Caco-2 (cell line): ENCODE data around the gene FBXL20. TPM values are rescaled to one million over a fixed set of nuclear protein-coding genes. Genes with fewer than 3 reads are reported as not detected.

ENCODE experiments used
- BruUV-seq: library from RNA; stranded (reverse); fragments of 400-500 nt; replicated peaks from 2 replicates; lab custom pipeline; 2021; lab: Mats Ljungman, UMichigan
- CTCF ChIA-PET: fragments of 300-600 bp; sonication (Branson Sonifier 250); formaldehyde crosslinking; loops from one replicate; lab custom pipeline; 2022; ENCODE audit warnings: antibody characterized with exemption; lab: Charles Lee
- POLR2A ChIA-PET: fragments of 300-600 bp; sonication (Branson Sonifier 250); formaldehyde crosslinking; loops from one replicate; lab custom pipeline; 2022; ENCODE audit warnings: antibody characterized with exemption; lab: Charles Lee
- DNase-seq, 2 experiments: peaks; one replicate each; pipeline versions ENCODE4 v3.0.0 to v3.0.0-alpha.2; 2020 to 2022
- H3K27me3 ChIP-seq: replicated peaks from 2 replicates; pipeline ENCODE4 v1.6.0; 2011; ENCODE audit warnings: low read length; ENCODE audit not compliant: control insufficient read depth, insufficient read depth
- H3K36me3 ChIP-seq: 2 replicates; pipeline ENCODE4 v1.5.1; 2011; ENCODE audit warnings: low read length; ENCODE audit not compliant: control insufficient read depth, insufficient read depth
- H3K4me1 ChIP-seq: fragments of 250-450 bp; sonication (Bioruptor Pico); 2 replicates; pipeline ENCODE4 v1.5.1; 2020; ENCODE audit warnings: mild to moderate bottlenecking
- H3K4me3 ChIP-seq: 2 replicates; pipeline ENCODE4 v1.5.1; 2011; ENCODE audit warnings: low read depth, mild to moderate bottlenecking, control low read depth, low read length
- H3K9me3 ChIP-seq: fragments of 250-450 bp; sonication (Bioruptor Pico); 2 replicates; pipeline ENCODE4 v1.5.1; 2020; ENCODE audit warnings: mild to moderate bottlenecking, moderate library complexity
- H3K27ac Mint-ChIP-seq: one replicate; pipeline ENCODE4 v1.8.0; 2022; ENCODE audit warnings: mixed read lengths; ENCODE audit not compliant: unreplicated experiment
- H3K27me3 Mint-ChIP-seq: one replicate; pipeline ENCODE4 v1.8.0; 2022; ENCODE audit warnings: mixed read lengths; ENCODE audit not compliant: insufficient read depth, unreplicated experiment
- H3K36me3 Mint-ChIP-seq: one replicate; pipeline ENCODE4 v1.8.0; 2022; ENCODE audit warnings: mild to moderate bottlenecking, mixed read lengths; ENCODE audit not compliant: insufficient read depth, unreplicated experiment
- H3K4me1 Mint-ChIP-seq: one replicate; pipeline ENCODE4 v1.8.0; 2022; ENCODE audit warnings: low read depth, mixed read lengths; ENCODE audit not compliant: unreplicated experiment
- H3K4me3 Mint-ChIP-seq: one replicate; pipeline ENCODE4 v1.8.0; 2022; ENCODE audit warnings: mild to moderate bottlenecking, moderate library complexity, mixed read lengths; ENCODE audit not compliant: unreplicated experiment
- H3K9me3 Mint-ChIP-seq: one replicate; pipeline ENCODE4 v1.8.0; 2022; ENCODE audit warnings: mixed read lengths; ENCODE audit not compliant: unreplicated experiment
- CTCF ChIP-seq, 2 experiments: fragments of 200-600 bp in 1 of 2; IDR thresholded peaks; 1 replicate in 1 of 2; 2 replicates in 1 of 2; pipeline versions ENCODE4 v1.5.1 to v1.8.0; 2011 to 2022; ENCODE audit warnings: antibody characterized with exemption in 1 of 2, control low read depth in 1 of 2, inconsistent platforms in 1 of 2, low read depth in 1 of 2, low read length in 1 of 2, mild to moderate bottlenecking in 1 of 2, moderate library complexity in 1 of 2; ENCODE audit not compliant: insufficient read depth in 1 of 2, severe bottlenecking in 1 of 2, unreplicated experiment in 1 of 2
- intact Hi-C: fragments of 100-400 bp; cut with micrococcal nuclease; formaldehyde crosslinking; loops from one replicate; pipeline ENCODE4 v1.10.0; 2022; ENCODE audit not compliant: unreplicated experiment
- total RNA-seq: library from RNA; stranded (reverse); gene quantifications from 2 replicates; pipeline ENCODE4 v1.2.3, GENCODE V29; 2022

The FBXL20 gene
- total RNA-seq, 1 experiment from 2014 or later = 12.6 TPM

GRCh38 chr17:39205112-39205526 is 196.3 kb downstream of the FBXL20 start:
- POLR2A ChIA-PET = no interaction called here

GRCh38 chr17:39204245-39204644 is 197.2 kb downstream of the FBXL20 start:
- Mint-ChIP-seq H3K4me1 (peaks cover 6% of the 10 kb centered on the region), H3K27ac (peak overlapping the region; percentile 4), H3K9me3 (no peaks in the 10 kb centered on the region), H3K4me3 (no peak overlapping the region), H3K36me3 (peaks cover 63% of the 10 kb centered on the region), H3K27me3 (no peaks in the 10 kb centered on the region)
- ChIA-PET CTCF (interaction anchor here (6.6 kb wide), 1 partner anchor 42 kb away, joined by 123 read pairs; no protein-coding TSS in a partner anchor), POLR2A (no interaction called here)
- H3K4me1 ChIP-seq = peaks cover 6% of the 10 kb centered on the region; the same call in 1 of the 2 replicates
- no peak for DNase-seq
- H3K27me3 ChIP-seq = no peaks in the 10 kb centered on the region
- H3K36me3 ChIP-seq = peaks cover 13% of the 10 kb centered on the region
- no TSS peak for BruUV-seq
- no peak for TF ChIP-seq CTCF (IDR thresholded peaks at IDR 0.05; ENCODE audit: insufficient read depth in 1 of 2, low read depth in 1 of 2, low read length in 1 of 2, severe bottlenecking in 1 of 2, unreplicated experiment in 1 of 2)
- no peak overlapping the region for H3K4me3 ChIP-seq
- no peaks in the 10 kb centered on the region for H3K9me3 ChIP-seq
- intact Hi-C loops = no loop called here

More at GRCh38 chr17:39205112-39205526, 196.3 kb downstream of the FBXL20 start:
- H3K4me1 Mint-ChIP-seq = no peaks in the 10 kb centered on the region
- no peaks in the 10 kb centered on the region for H3K9me3 ChIP-seq
- DNase-seq = no peak
- H3K36me3 ChIP-seq = peaks cover 13% of the 10 kb centered on the region
- H3K27ac Mint-ChIP-seq = peak overlapping the region; percentile 4
- intact Hi-C loops = loop anchor here (5.0 kb wide), 1 partner anchor 342 kb away; no protein-coding TSS in a partner anchor
- no peak overlapping the region for H3K4me3 Mint-ChIP-seq
- peaks cover 56% of the 10 kb centered on the region for H3K36me3 Mint-ChIP-seq
- CTCF ChIA-PET = interaction anchor here (0.6 to 6.6 kb wide), 3 partner anchors 37 to 147 kb away, joined by 4 to 123 read pairs (median 4); no protein-coding TSS in a partner anchor
- H3K27me3 ChIP-seq = no peaks in the 10 kb centered on the region
- no TSS peak for BruUV-seq
- no peaks in the 10 kb centered on the region for H3K9me3 Mint-ChIP-seq
- no peaks in the 10 kb centered on the region for H3K27me3 Mint-ChIP-seq
- H3K4me3 ChIP-seq = no peak overlapping the region
- H3K4me1 ChIP-seq = peaks cover 6% of the 10 kb centered on the region; the same call in 1 of the 2 replicates
- no peak for TF ChIP-seq CTCF (IDR thresholded peaks at IDR 0.05; ENCODE audit: insufficient read depth in 1 of 2, low read depth in 1 of 2, low read length in 1 of 2, severe bottlenecking in 1 of 2, unreplicated experiment in 1 of 2)

Other genes starting within 250 kb of the FBXL20 start
- gene PLXDC1, start 250.0 kb downstream of the FBXL20 start, total RNA-seq = 0.14 and 0.44 TPM in 2 replicates
- not detected in 2 replicates for gene ARL5C, start 235.5 kb downstream of the FBXL20 start, total RNA-seq
- 6.1 and 7.0 TPM in 2 replicates for gene CACNB1, start 204.0 kb downstream of the FBXL20 start, total RNA-seq
- gene RPL19, start 201.3 kb downstream of the FBXL20 start, total RNA-seq = 1,825 and 2,017 TPM in 2 replicates
- gene STAC2, start 175.7 kb downstream of the FBXL20 start, total RNA-seq = 0.09 TPM in 1 of 2 replicates, not detected in the other
- 58.9 and 62.2 TPM in 2 replicates for gene MED1, start 49.6 kb upstream of the FBXL20 start, total RNA-seq
- 85.5 and 86.6 TPM in 2 replicates for gene CDK12, start 59.9 kb upstream of the FBXL20 start, total RNA-seq
- not detected in 2 replicates for gene NEUROD2, start 206.3 kb upstream of the FBXL20 start, total RNA-seq
- gene PPP1R1B, start 225.3 kb upstream of the FBXL20 start, total RNA-seq = not detected in 2 replicates
- gene STARD3, start 235.5 kb upstream of the FBXL20 start, total RNA-seq = 42.6 and 55.5 TPM in 2 replicates